H1 (cell line): ENCODE data around the gene MLKL. TPM values are rescaled to one million over a fixed set of nuclear protein-coding genes. Genes with fewer than 3 reads are reported as not detected.

Experiments used
- CTCF ChIA-PET: fragments of 300-600 bp; sonication (Branson Sonifier 250); formaldehyde crosslinking; loops from one replicate; lab custom pipeline; 2021; ENCODE audit not compliant: partially characterized antibody; lab: Charles Lee
- POLR2A ChIA-PET: fragments of 300-600 bp; sonication (Branson Sonifier 250); formaldehyde crosslinking; loops from one replicate; lab custom pipeline; 2021; ENCODE audit warnings: inconsistent platforms; ENCODE audit not compliant: partially characterized antibody; lab: Charles Lee
- DNase-seq, 2 experiments: peaks; one replicate each; pipeline versions ENCODE4 v3.0.0 to v3.0.0-alpha.2; 2010 to 2022; ENCODE audit warnings: low spot score in 2 of 2, low read depth in 1 of 2, mixed read lengths in 1 of 2
- FAIRE-seq: peaks from 2 replicates; lab custom pipeline; 2011; peaks lifted over from hg19 to GRCh38; lab: Jason Lieb, UNC
- H2AFZ ChIP-seq: 2 replicates; pipeline ENCODE4 v1.8.1; 2012; ENCODE audit warnings: low read length, inconsistent platforms
- H2AK5ac ChIP-seq: 2 replicates; pipeline ENCODE4 v1.6.1; 2013; ENCODE audit warnings: low read depth, low read length
- H2BK120ac ChIP-seq: replicated peaks from 2 replicates; pipeline ENCODE3; 2013; ENCODE audit warnings: low read depth, low read length, inconsistent platforms
- H2BK12ac ChIP-seq: 2 replicates; pipeline ENCODE4 v1.6.1; 2013; ENCODE audit warnings: low read depth, low read length
- H2BK15ac ChIP-seq: 2 replicates; pipeline ENCODE4 v1.6.1; 2013; ENCODE audit warnings: low read length
- H2BK20ac ChIP-seq: 2 replicates; pipeline ENCODE4 v1.6.1; 2013; ENCODE audit warnings: low read length
- H2BK5ac ChIP-seq: 2 replicates; pipeline ENCODE4 v1.6.1; 2013; ENCODE audit warnings: low read depth, low read length
- H3K14ac ChIP-seq: 2 replicates; pipeline ENCODE4 v1.6.1; 2013; ENCODE audit warnings: inconsistent platforms; ENCODE audit not compliant: insufficient read length
- H3K18ac ChIP-seq: 2 replicates; pipeline ENCODE4 v1.6.1; 2013; ENCODE audit warnings: low read length; ENCODE audit errors: extremely low read depth
- H3K23ac ChIP-seq: 2 replicates; pipeline ENCODE4 v1.6.1; 2013; ENCODE audit warnings: inconsistent platforms; ENCODE audit not compliant: insufficient read length
- H3K23me2 ChIP-seq: 2 replicates; pipeline ENCODE4 v1.6.1; 2013; ENCODE audit warnings: low read depth, low read length
- H3K27ac ChIP-seq: 2 replicates; pipeline ENCODE4 v1.6.1; 2011; ENCODE audit warnings: low read depth, low read length, inconsistent platforms
- H3K27me3 ChIP-seq, 4 experiments: replicated peaks in 1 of 4; 1 replicate in 1 of 4; 2 replicates in 3 of 4; pipeline versions ENCODE4 v1.6.1 to v1.8.1; 2011 to 2013; ENCODE audit warnings: low read length in 3 of 4, mild to moderate bottlenecking in 3 of 4, inconsistent platforms in 2 of 4, mixed read lengths in 2 of 4, moderate library complexity in 1 of 4; ENCODE audit not compliant: control insufficient read depth in 3 of 4, insufficient read depth in 3 of 4; ENCODE audit errors: extremely low read depth in 1 of 4
- H3K36me3 ChIP-seq, 4 experiments: 2 replicates each; pipeline versions ENCODE4 v1.6.1 to v1.8.1; 2011 to 2013; ENCODE audit warnings: mild to moderate bottlenecking in 4 of 4, low read length in 3 of 4, moderate library complexity in 2 of 4, control low read depth in 1 of 4, inconsistent platforms in 1 of 4; ENCODE audit not compliant: insufficient read depth in 4 of 4, control insufficient read depth in 2 of 4
- H3K4ac ChIP-seq: replicated peaks from 2 replicates; pipeline ENCODE3; 2013; ENCODE audit warnings: low read length, low read depth, mixed read lengths, inconsistent platforms; ENCODE audit not compliant: insufficient read length
- H3K4me1 ChIP-seq, 4 experiments: replicated peaks in 1 of 4; 1 replicate in 1 of 4; 2 replicates in 3 of 4; pipeline versions ENCODE4 v1.6.1 to v1.8.1; 2011 to 2013; ENCODE audit warnings: low read length in 3 of 4, inconsistent platforms in 2 of 4, mixed read lengths in 1 of 4; ENCODE audit not compliant: insufficient read depth in 4 of 4, control insufficient read depth in 3 of 4
- H3K4me2 ChIP-seq, 2 experiments: 2 replicates each; pipeline versions ENCODE4 v1.6.1 to v1.8.1; 2011 to 2013; ENCODE audit warnings: low read depth in 2 of 2, low read length in 2 of 2, control low read depth in 1 of 2, inconsistent platforms in 1 of 2, mild to moderate bottlenecking in 1 of 2; ENCODE audit not compliant: insufficient read depth in 1 of 2
- H3K4me3 ChIP-seq, 4 experiments: fragments of 200-600, 300-600 bp in 1 of 4; sonication (generic), shearing (Covaris generic), sonication (Bioruptor Twin) in 1 of 4; 2 replicates each; pipeline versions ENCODE4 v1.5.1 to v1.8.1; 2011 to 2016; ENCODE audit warnings: low read length in 4 of 4, low read depth in 3 of 4, control low read depth in 2 of 4, inconsistent platforms in 2 of 4, mild to moderate bottlenecking in 2 of 4, mixed read lengths in 1 of 4, moderate library complexity in 1 of 4; ENCODE audit not compliant: insufficient read depth in 2 of 4; ENCODE audit errors: extremely low read depth in 1 of 4
- H3K56ac ChIP-seq: replicated peaks from 2 replicates; pipeline ENCODE3; 2013; ENCODE audit warnings: low read depth, mild to moderate bottlenecking, mixed read lengths, low read length, inconsistent platforms; ENCODE audit not compliant: insufficient read length
- H3K79me1 ChIP-seq: 2 replicates; pipeline ENCODE4 v1.6.1; 2013; ENCODE audit warnings: low read depth, low read length, control low read depth
- H3K79me2 ChIP-seq, 2 experiments: 2 replicates each; pipeline versions ENCODE4 v1.6.1 to v1.8.1; 2012 to 2013; ENCODE audit warnings: low read length in 2 of 2, mild to moderate bottlenecking in 2 of 2, inconsistent platforms in 1 of 2; ENCODE audit not compliant: insufficient read depth in 2 of 2, control insufficient read depth in 1 of 2
- H3K9ac ChIP-seq, 4 experiments: replicated peaks in 1 of 4; 1 replicate in 1 of 4; 2 replicates in 3 of 4; pipeline versions ENCODE4 v1.6.1 to v1.8.1; 2011 to 2013; ENCODE audit warnings: low read depth in 3 of 4, low read length in 3 of 4, control low read depth in 2 of 4, mild to moderate bottlenecking in 2 of 4, moderate library complexity in 2 of 4, inconsistent platforms in 1 of 4; ENCODE audit errors: extremely low read depth in 1 of 4
- H3K9me3 ChIP-seq, 2 experiments: 2 replicates each; pipeline versions ENCODE4 v1.6.1 to v1.8.1; 2012 to 2013; ENCODE audit warnings: mild to moderate bottlenecking in 2 of 2, moderate library complexity in 2 of 2, control low read depth in 1 of 2, inconsistent platforms in 1 of 2, low read depth in 1 of 2, low read length in 1 of 2, mixed read lengths in 1 of 2; ENCODE audit not compliant: insufficient read depth in 2 of 2
- H4K20me1 ChIP-seq, 2 experiments: replicated peaks in 1 of 2; 2 replicates each; pipeline versions ENCODE3 to v1.8.1; 2011 to 2013; ENCODE audit warnings: inconsistent platforms in 2 of 2, low read length in 2 of 2, mild to moderate bottlenecking in 1 of 2; ENCODE audit not compliant: insufficient read depth in 2 of 2, control insufficient read depth in 1 of 2
- H4K5ac ChIP-seq: 2 replicates; pipeline ENCODE4 v1.6.1; 2013; ENCODE audit warnings: low read length, low read depth, mixed read lengths, inconsistent platforms; ENCODE audit not compliant: insufficient read length
- H4K8ac ChIP-seq: 2 replicates; pipeline ENCODE4 v1.8.0; 2013; ENCODE audit warnings: mild to moderate bottlenecking, moderate library complexity, low read length, inconsistent platforms; ENCODE audit not compliant: insufficient read depth; ENCODE audit errors: extremely low read depth
- H4K91ac ChIP-seq: replicated peaks from 2 replicates; pipeline ENCODE3; 2013; ENCODE audit warnings: low read length, mixed read lengths, inconsistent platforms; ENCODE audit not compliant: insufficient read length
- BACH1 ChIP-seq: IDR thresholded peaks from 2 replicates; pipeline ENCODE4 v1.6.1; 2012; ENCODE audit warnings: low read length, improper control_type of control experiment
- CEBPB ChIP-seq: IDR thresholded peaks from 2 replicates; pipeline ENCODE4 v1.6.1; 2012; ENCODE audit warnings: low read depth, low read length
- CTBP2 ChIP-seq: IDR thresholded peaks from 2 replicates; pipeline ENCODE4 v1.7.0; 2011; ENCODE audit warnings: borderline replicate concordance, mild to moderate bottlenecking, moderate library complexity, mixed read lengths, low read length; ENCODE audit not compliant: insufficient read depth, insufficient read length
- KDM4A ChIP-seq: IDR thresholded peaks from one replicate; pipeline ENCODE4 v1.7.1; 2012; ENCODE audit warnings: low read depth, mild to moderate bottlenecking, moderate library complexity, low read length, inconsistent platforms; ENCODE audit not compliant: severe bottlenecking
- NANOG ChIP-seq: IDR thresholded peaks from 2 replicates; pipeline ENCODE4 v1.6.1; 2011; ENCODE audit warnings: low read length, low read depth, mild to moderate bottlenecking, inconsistent platforms; ENCODE audit not compliant: insufficient read depth, poor library complexity, severe bottlenecking
- RAD21 ChIP-seq, 2 experiments: IDR thresholded peaks in 1 of 2; conservative IDR thresholded peaks in 1 of 2; 2 replicates each; pipeline ENCODE4 v1.6.1; 2011; ENCODE audit warnings: low read depth in 2 of 2, low read length in 2 of 2, improper control_type of control experiment in 1 of 2, inconsistent platforms in 1 of 2, mild to moderate bottlenecking in 1 of 2, moderate library complexity in 1 of 2
- RBBP5 ChIP-seq: IDR thresholded peaks from 2 replicates; pipeline ENCODE4 v1.7.1; 2012; ENCODE audit warnings: low read depth, mild to moderate bottlenecking, inconsistent platforms, low read length, moderate library complexity, borderline replicate concordance
- SIRT6 ChIP-seq: IDR thresholded peaks from one replicate; pipeline ENCODE4 v1.7.1; 2012; ENCODE audit warnings: low read length, inconsistent platforms
- SRF ChIP-seq: IDR thresholded peaks from 2 replicates; pipeline ENCODE4 v1.6.1; 2011; ENCODE audit warnings: mild to moderate bottlenecking, low read depth, low read length, moderate library complexity
- TAF1 ChIP-seq: IDR thresholded peaks from 2 replicates; pipeline ENCODE4 v1.6.1; 2011; ENCODE audit warnings: mild to moderate bottlenecking, low read depth, low read length
- TBP ChIP-seq: IDR thresholded peaks from 2 replicates; pipeline ENCODE4 v1.6.1; 2011; ENCODE audit warnings: low read depth, low read length, improper control_type of control experiment
- TCF12 ChIP-seq: IDR thresholded peaks from 2 replicates; pipeline ENCODE4 v1.6.1; 2011; ENCODE audit warnings: low read depth, mild to moderate bottlenecking, low read length
- TEAD4 ChIP-seq: IDR thresholded peaks from 2 replicates; pipeline ENCODE4 v1.6.1; 2012; ENCODE audit warnings: low read depth, low read length, inconsistent platforms, mixed read lengths
- ZNF274 ChIP-seq: IDR thresholded peaks from 2 replicates; pipeline ENCODE4 v1.7.0; 2012; ENCODE audit warnings: low read length, borderline replicate concordance; ENCODE audit errors: extremely low read depth
- WGBS, 2 experiments: shearing (Covaris generic) in 1 of 2; methylation state at CpG; one replicate each; pipeline versions ENCODE4 v1.1.6 to v1.1.7; 2013 to 2015; ENCODE audit warnings: low lambda C conversion rate in 2 of 2, mixed read lengths in 2 of 2, inconsistent platforms in 1 of 2, low coverage in 1 of 2, missing lambda C conversion rate in 1 of 2; ENCODE audit not compliant: insufficient replicate concordance in 2 of 2, insufficient coverage in 1 of 2, insufficient read length in 1 of 2; ENCODE audit errors: extremely low coverage in 1 of 2, missing lambda C conversion rate in 1 of 2; 5-methylcytosine and 5-hydroxymethylcytosine counted together
- polyA plus RNA-seq, 7 experiments: library from polyadenylated mRNA; depleted of rRNA in 3 of 7; stranded (reverse) in 5 of 7; unstranded in 2 of 7; fragments of >200 nt in 5 of 7; fragments of 200-250 nt in 2 of 7; gene quantifications; 1 replicate in 5 of 7; 2 replicates in 1 of 7; 4 replicates in 1 of 7; pipeline versions ENCODE4 v1.2.1 to v1.2.3, GENCODE V29; 2011 to 2013; ENCODE audit warnings: missing spikeins in 2 of 7, mixed read lengths in 2 of 7
- total RNA-seq: library from RNA; stranded (reverse); fragmentation: NEBNext Ultra II Directional; extraction: Animal tissue kit (Norgen Biotek cat#: 25700); gene quantifications from 2 replicates; pipeline ENCODE4 v1.2.1, GENCODE V29; 2021

MLKL gene
- total and polyA plus RNA-seq, 2 of the 8 experiments (the other 6 are each of a cell fraction or from before 2014, with no cell fraction given): 1.6 to 2.1 TPM

DNA sequence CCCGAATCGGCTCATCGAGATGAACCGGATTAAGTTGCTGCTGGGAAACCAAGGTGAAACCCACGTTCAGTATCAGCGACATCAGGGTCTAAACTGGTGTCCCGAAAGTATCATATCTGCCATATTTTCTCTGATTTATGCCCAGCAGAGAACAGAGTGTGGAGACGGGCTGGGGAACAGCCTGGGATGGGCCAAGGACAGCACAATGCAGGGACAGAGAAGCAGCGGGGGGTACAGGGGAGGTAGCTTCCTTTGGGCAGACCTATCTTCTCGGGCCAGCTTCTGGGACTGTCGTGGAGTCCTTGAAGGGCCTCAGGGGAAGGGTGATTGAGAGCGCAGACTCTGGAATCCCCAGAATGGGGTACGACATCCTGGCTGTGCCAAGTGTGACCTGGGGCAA, 17.5 kb upstream of the MLKL start:
- H3K27ac ChIP-seq: no peak overlapping the region
- DNase-seq (no peak), FAIRE-seq (no peak)
- H3K4me1 ChIP-seq: no peaks in the 10 kb centered on the region; a peak in 1 of 7 replicates
- no peak overlapping the region for H4K5ac ChIP-seq
- H4K8ac ChIP-seq: no peak overlapping the region
- no peak overlapping the region for H3K4me3 ChIP-seq
- no peak overlapping the region for H2AFZ ChIP-seq
- no peak overlapping the region for H3K56ac ChIP-seq
- no peaks in the 10 kb centered on the region for H3K79me1 ChIP-seq
- no peak overlapping the region for H2AK5ac ChIP-seq
- H2BK12ac ChIP-seq: no peak overlapping the region
- CTCF ChIA-PET: interaction anchor here (0.5 to 21.3 kb wide), 10 partner anchors 8 to 257 kb away, joined by 3 to 576 read pairs (median 4); partner anchors contain the start of gene MLKL
- no peaks in the 10 kb centered on the region for H3K36me3 ChIP-seq
- no peak overlapping the region for H3K23ac ChIP-seq
- no peak overlapping the region for H3K9ac ChIP-seq
- H3K27me3 ChIP-seq: no peaks in the 10 kb centered on the region
- H4K20me1 ChIP-seq: no peaks in the 10 kb centered on the region
- H2BK20ac ChIP-seq: no peak overlapping the region
- no peak overlapping the region for H3K18ac ChIP-seq
- no peak overlapping the region for H3K4ac ChIP-seq
- H4K91ac ChIP-seq: no peak overlapping the region
- H3K79me2 ChIP-seq: no peaks in the 10 kb centered on the region
- no peaks in the 10 kb centered on the region for H3K9me3 ChIP-seq
- H2BK15ac ChIP-seq: no peak overlapping the region
- no peak overlapping the region for H2BK120ac ChIP-seq
- H2BK5ac ChIP-seq: no peak overlapping the region
- 94% methylated on average over 13 of the region's 13 CpGs; no CpG with 5 or more reads in 1 of the 2 experiments for WGBS, 2 experiments
- H3K14ac ChIP-seq: no peak overlapping the region
- no peaks in the 10 kb centered on the region; the same call in 1 of the 2 replicates for H3K23me2 ChIP-seq
- H3K4me2 ChIP-seq: no peak overlapping the region
- POLR2A ChIA-PET: interaction anchor here (0.8 to 1.3 kb wide), 2 partner anchors 17 to 57 kb away, joined by 3 to 4 read pairs; partner anchors contain the start of gene MLKL
- TF ChIP-seq CEBPB (no peak), NANOG (no peak), TAF1 (no peak), SRF (no peak), RBBP5 (no peak), KDM4A (no peak), TEAD4 (no peak), SIRT6 (no peak), ZNF274 (no peak), CTBP2 (no peak), TBP (no peak), RAD21 (IDR thresholded peaks at IDR 0.05 in 1 of 2, conservative IDR thresholded peaks at IDR 0.05 in 1 of 2; ENCODE audit: low read depth in 2 of 2, low read length in 2 of 2) (no peak), TCF12 (no peak), BACH1 (no peak)
